Uterus (tissue), 4 donors: ENCODE data around the gene BDKRB1. TPM values are rescaled to one million over a fixed set of nuclear protein-coding genes. Genes with fewer than 3 reads are reported as not detected.
A peak's percentile ranks its signal among the peaks of the same experiment; 100 is the strongest.

Source experiments
- DNase-seq, 2 donors: peaks; one replicate each; pipeline ENCODE4 v3.0.0-alpha.2; 2019 to 2020
- H3K27ac ChIP-seq, 2 donors: fragments of 200-600 bp; sonication (generic); 1 replicate in 1 of 2; 2 replicates in 1 of 2; pipeline ENCODE4 v1.5.1; 2016 to 2018
- H3K27me3 ChIP-seq, 2 donors: fragments of 200-600 bp; sonication (generic); one replicate each; pipeline ENCODE4 v1.5.1; 2018 to 2019; ENCODE audit warnings: control low read depth in 1 of 2
- H3K36me3 ChIP-seq, 2 donors: fragments of 200-600 bp; sonication (generic); one replicate each; pipeline ENCODE4 v1.5.1; 2019; ENCODE audit warnings: control low read depth in 1 of 2
- H3K4me1 ChIP-seq, 2 donors: fragments of 200-600 bp; sonication (generic); one replicate each; pipeline ENCODE4 v1.5.1; 2018 to 2019; ENCODE audit warnings: control low read depth in 1 of 2
- H3K4me3 ChIP-seq, 2 donors: fragments of 200-600 bp; sonication (generic); 1 replicate in 1 of 2; 2 replicates in 1 of 2; pipeline ENCODE4 v1.5.1; 2018 to 2019; ENCODE audit warnings: mild to moderate bottlenecking in 1 of 2
- H3K9me3 ChIP-seq, 2 donors: fragments of 200-600 bp; sonication (generic); one replicate each; pipeline ENCODE4 v1.5.1; 2019; ENCODE audit warnings: control low read depth in 1 of 2
- POLR2A ChIP-seq, 2 donors: fragments of 450-650 bp; IDR thresholded peaks; one replicate each; pipeline ENCODE4 v1.6.1; 2016; ENCODE audit warnings: antibody characterized with exemption in 2 of 2, mild to moderate bottlenecking in 1 of 2, moderate library complexity in 1 of 2
- intact Hi-C: fragments of 100-400 bp; cut with DNase I; formaldehyde crosslinking; loops from one replicate; pipeline ENCODE4 v1.15.1; 2023; ENCODE audit warnings: low total_unique reads
- total RNA-seq, 4 donors: library from RNA; depleted of rRNA in 3 of 4; stranded (reverse); fragments of >200 nt in 3 of 4; gene quantifications; one replicate each; pipeline versions ENCODE4 v1.1.0 to v1.2.4, GENCODE V29; 2014 to 2023
- TF ChIP-seq, protein P1 (sequence below), 4 experiments: fragments of 200-600 bp in 2 of 4; fragments of 450-650 bp in 2 of 4; sonication (generic) in 2 of 4; IDR thresholded peaks; one replicate each; pipeline ENCODE4 v1.5.1; 2016 to 2019; ENCODE audit warnings: antibody characterized with exemption in 4 of 4, mild to moderate bottlenecking in 2 of 4, moderate library complexity in 1 of 4
- donor health status: DM: yes; HTN: yes; CAD: no.

Gene BDKRB1
- total RNA-seq, 4 donors from 2014 or later = 0.83 to 3.7 TPM; not detected in 2

DNA sequence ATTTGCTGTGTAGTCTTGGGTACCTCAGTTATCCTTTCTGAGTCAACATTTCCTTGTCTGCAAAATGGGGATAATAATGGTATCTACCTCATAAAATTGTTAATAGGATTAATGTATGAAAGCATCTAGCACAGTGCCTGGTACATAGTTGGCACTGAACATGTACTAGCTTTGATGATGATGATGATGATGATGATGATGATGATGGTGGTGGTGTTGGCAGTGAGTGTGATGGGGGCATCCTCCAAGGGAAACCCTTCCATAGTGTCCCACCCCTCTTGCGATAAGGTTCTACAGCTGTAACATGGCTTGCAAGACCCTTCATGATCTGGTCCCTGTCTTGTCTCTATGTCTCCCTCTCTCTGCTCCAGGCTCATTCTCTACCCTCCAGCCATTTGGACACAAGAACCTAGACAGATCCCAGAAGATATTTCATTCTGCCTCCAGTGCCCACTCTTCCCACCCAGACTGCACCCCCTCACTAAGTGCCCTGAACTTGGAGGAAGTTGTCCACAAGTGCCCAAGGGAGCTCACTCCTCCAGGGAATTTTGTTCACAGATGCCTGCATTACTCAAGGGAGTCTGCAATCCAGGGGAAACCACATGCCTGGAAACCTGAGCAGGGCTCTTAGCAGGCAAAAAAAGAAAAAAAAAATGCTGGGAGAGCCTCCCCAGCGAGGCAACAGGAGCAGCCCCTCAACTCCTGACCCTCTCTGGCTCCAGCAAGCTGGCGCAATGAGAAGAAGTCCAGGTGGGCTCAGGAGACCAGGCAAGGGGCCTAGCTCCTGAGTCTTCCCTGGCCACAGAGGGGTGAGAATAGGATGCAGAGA lies 10.1 kb upstream of the BDKRB1 start:
- H3K36me3 ChIP-seq = no peaks in the 10 kb centered on the region
- no peaks in the 10 kb centered on the region for H3K27me3 ChIP-seq
- H3K27ac ChIP-seq = no peak overlapping the region
- H3K4me3 ChIP-seq = no peak overlapping the region
- H3K4me1 ChIP-seq = no peaks in the 10 kb centered on the region
- H3K9me3 ChIP-seq = no peaks in the 10 kb centered on the region
- intact Hi-C loops = no loop called here
- TF ChIP-seq, protein P1, sequence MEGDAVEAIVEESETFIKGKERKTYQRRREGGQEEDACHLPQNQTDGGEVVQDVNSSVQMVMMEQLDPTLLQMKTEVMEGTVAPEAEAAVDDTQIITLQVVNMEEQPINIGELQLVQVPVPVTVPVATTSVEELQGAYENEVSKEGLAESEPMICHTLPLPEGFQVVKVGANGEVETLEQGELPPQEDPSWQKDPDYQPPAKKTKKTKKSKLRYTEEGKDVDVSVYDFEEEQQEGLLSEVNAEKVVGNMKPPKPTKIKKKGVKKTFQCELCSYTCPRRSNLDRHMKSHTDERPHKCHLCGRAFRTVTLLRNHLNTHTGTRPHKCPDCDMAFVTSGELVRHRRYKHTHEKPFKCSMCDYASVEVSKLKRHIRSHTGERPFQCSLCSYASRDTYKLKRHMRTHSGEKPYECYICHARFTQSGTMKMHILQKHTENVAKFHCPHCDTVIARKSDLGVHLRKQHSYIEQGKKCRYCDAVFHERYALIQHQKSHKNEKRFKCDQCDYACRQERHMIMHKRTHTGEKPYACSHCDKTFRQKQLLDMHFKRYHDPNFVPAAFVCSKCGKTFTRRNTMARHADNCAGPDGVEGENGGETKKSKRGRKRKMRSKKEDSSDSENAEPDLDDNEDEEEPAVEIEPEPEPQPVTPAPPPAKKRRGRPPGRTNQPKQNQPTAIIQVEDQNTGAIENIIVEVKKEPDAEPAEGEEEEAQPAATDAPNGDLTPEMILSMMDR (IDR thresholded peaks at IDR 0.05) = no peak
- TF ChIP-seq POLR2A (IDR thresholded peaks at IDR 0.05) = no peak
- no peak for DNase-seq

DNA sequence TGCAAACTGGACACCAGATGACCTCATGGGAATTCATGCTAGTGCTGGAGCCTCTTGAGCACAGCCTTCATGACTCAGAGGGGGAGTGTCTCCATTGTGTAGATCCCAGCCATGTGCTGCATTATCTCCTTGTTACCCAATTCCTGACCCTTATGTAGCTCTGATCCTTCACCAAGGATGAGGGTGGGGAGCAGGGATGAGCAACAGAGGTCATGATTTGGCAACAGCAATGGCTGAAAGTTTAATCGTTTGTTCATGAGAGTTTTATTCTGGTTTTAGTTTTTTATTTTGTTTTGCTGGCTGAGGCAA lies 9.5 kb upstream of the BDKRB1 start:
- Histone ChIP-seq H3K27ac (no peak overlapping the region), H3K36me3 (no peaks in the 10 kb centered on the region), H3K4me1 (no peaks in the 10 kb centered on the region), H3K9me3 (no peaks in the 10 kb centered on the region), H3K27me3 (no peaks in the 10 kb centered on the region), H3K4me3 (no peak overlapping the region)
- TF ChIP-seq, protein P1 (IDR thresholded peaks at IDR 0.05) = no peak
- TF ChIP-seq POLR2A (IDR thresholded peaks at IDR 0.05) = no peak
- intact Hi-C loops = no loop called here
- peak in 1 of 2 donors; percentile 50 for DNase-seq

DNA sequence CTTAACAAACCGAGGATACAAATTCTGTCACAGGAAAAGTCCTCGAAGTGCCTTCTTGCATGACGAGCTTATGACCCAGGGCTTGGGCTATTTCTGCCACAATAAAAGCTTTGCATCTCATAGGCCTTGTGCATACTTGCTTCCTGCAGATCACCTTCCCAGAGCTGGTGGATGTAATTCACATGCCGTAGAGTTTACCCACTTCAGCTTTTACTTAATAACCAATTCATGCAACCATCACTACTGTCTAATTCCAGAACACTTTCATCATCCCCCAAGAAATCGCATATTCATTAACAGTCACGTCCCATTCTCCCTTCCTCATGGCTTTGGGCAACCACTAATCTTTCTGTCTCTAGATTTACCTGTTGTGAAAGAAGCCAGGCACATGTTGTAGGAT lies 9.0 kb upstream of the BDKRB1 start:
- no peaks in the 10 kb centered on the region for H3K4me1 ChIP-seq
- no peaks in the 10 kb centered on the region for H3K9me3 ChIP-seq
- no peak overlapping the region for H3K4me3 ChIP-seq
- TF ChIP-seq, protein P1 (IDR thresholded peaks at IDR 0.05) = no peak
- intact Hi-C loops = no loop called here
- H3K36me3 ChIP-seq = no peaks in the 10 kb centered on the region
- no peak for DNase-seq
- H3K27me3 ChIP-seq = no peaks in the 10 kb centered on the region
- no peak overlapping the region for H3K27ac ChIP-seq

DNA sequence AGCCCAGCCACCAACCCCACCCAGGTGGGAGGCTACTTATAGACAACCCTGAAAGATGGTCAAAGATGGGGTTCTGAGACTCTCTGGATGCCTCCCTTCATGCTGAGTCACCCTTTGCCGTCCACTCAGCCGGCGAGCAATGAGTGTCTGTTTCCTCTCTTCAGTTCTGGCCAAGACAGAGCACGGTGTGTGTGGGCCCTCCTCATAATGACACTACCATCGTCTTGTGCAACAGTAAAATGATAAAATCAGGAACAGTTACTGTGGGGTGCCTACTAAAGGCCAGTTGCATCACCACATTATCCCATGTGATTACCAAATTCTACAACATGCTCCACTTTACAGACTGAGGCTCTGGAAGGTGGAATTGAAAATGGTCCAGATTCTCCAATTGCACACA lies 7.0 kb upstream of the BDKRB1 start:
- DNase-seq = peak; percentile 46 to 62
- H3K9me3 ChIP-seq = no peaks in the 10 kb centered on the region
- H3K27ac ChIP-seq = no peak overlapping the region
- no peaks in the 10 kb centered on the region for H3K27me3 ChIP-seq
- intact Hi-C loops = no loop called here
- no peaks in the 10 kb centered on the region for H3K4me1 ChIP-seq
- TF ChIP-seq, protein P1 (IDR thresholded peaks at IDR 0.05) = no peak
- no peak for TF ChIP-seq POLR2A (IDR thresholded peaks at IDR 0.05)
- no peak overlapping the region for H3K4me3 ChIP-seq
- no peaks in the 10 kb centered on the region for H3K36me3 ChIP-seq

DNA sequence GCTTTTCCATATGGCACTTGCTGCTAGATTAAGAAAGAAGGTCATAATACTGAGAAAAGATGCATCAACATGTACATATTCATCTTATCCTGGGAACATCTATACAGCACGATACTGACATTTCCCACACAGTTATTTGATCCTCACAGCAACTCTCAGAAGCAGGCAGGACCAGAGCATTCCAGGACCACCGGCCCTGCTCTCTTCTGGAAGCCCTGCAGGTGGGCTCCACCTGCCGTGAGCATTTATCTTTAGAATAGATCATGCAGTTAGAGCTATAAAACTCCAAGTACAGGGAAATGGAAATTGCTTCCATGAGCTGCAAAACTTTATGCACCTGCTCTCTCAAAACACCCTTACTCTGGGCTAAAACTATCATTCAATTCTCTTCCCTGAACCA lies 5.5 kb upstream of the BDKRB1 start:
- TF ChIP-seq POLR2A (IDR thresholded peaks at IDR 0.05) = no peak
- TF ChIP-seq, protein P1 (IDR thresholded peaks at IDR 0.05) = no peak
- H3K4me3 ChIP-seq = no peak overlapping the region
- H3K27me3 ChIP-seq = no peaks in the 10 kb centered on the region
- DNase-seq = no peak
- no peaks in the 10 kb centered on the region for H3K9me3 ChIP-seq
- no peak overlapping the region for H3K27ac ChIP-seq
- peaks cover 0 to 4% of the 10 kb centered on the region in 2 donors for H3K4me1 ChIP-seq
- intact Hi-C loops = no loop called here
- H3K36me3 ChIP-seq = no peaks in the 10 kb centered on the region
